HG02885 (cell line): Measurements from ENCODE around the gene RING1.
"Not testable (repeated sequence)": the region's sequence is repeated elsewhere in the genome, so short reads cannot be mapped to it uniquely, and the experiment has no call there.

ENCODE experiments used
- ATAC-seq: cut with Tn5 transposase; IDR thresholded peaks from one replicate; pipeline ENCODE4 v1.9.1; 2021; ENCODE audit warnings: mild to moderate bottlenecking; ENCODE audit not compliant: unreplicated experiment, poor library complexity

Gene RING1

DNA sequence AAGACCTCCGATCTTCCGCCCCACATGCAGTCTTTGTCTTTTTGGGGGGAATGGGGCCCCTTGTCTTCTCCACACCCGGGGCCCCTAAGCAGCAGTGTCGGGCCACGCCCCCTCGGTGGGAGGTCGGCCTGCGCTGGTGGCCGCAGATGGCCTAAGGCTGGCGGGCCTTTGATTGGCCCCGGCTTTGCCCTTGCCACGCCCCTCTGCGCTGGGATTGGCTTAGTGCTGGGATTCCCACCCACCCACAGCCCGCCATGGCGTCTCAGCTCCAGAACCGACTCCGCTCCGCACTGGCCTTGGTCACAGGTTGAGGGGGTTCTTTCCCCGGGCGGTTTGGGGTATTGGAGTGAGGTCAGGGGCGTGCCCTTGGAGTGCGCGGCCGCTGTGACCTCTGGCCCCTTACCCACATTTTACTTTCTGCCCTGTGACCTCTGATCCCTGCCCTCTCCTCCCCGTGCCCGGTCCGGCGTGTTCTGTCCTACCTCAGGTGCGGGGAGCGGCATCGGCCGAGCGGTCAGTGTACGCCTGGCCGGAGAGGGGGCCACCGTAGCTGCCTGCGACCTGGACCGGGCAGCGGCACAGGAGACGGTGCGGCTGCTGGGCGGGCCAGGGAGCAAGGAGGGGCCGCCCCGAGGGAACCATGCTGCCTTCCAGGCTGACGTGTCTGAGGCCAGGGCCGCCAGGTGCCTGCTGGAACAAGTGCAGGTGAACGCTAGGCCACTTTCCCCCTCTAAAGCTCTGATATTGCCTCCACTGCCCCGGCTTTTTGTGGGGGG lies 3.7 kb upstream of the RING1 start, which contains the start of gene HSD17B8:
Gene HSD17B8 (plus strand): TSS at position 241 of the 776 bp plus-strand sequence. CDS start 14 bp downstream, at position 255.
- peak; percentile 59 for ATAC-seq

DNA sequence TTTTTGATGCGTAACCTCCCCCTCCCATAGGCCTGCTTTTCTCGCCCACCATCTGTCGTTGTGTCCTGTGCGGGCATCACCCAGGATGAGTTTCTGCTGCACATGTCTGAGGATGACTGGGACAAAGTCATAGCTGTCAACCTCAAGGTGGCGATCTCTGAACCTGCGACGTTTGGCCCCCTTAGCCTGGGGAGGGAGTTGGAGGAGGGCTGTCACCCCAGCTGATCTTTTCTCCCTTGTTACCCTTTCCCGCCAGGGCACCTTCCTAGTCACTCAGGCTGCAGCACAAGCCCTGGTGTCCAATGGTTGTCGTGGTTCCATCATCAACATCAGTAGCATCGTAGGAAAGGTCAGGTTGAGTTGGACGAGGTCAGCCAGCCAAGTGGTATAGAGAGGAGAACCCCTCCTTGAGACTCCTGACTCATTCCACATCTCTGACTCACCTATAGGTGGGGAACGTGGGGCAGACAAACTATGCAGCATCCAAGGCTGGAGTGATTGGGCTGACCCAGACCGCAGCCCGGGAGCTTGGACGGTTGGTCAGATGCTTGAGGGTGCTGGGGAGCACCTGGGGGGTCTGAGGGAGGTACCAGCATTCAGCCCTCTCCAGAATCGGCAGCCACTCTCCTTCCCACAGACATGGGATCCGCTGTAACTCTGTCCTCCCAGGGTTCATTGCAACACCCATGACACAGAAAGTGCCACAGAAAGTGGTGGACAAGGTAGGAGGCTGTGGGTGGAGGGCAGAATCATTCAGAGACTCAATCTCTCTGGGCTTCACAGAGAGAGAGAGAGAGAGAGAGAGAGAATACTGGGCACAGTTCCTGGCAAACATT lies 2.9 kb upstream of the RING1 start:
- no peak for ATAC-seq

DNA sequence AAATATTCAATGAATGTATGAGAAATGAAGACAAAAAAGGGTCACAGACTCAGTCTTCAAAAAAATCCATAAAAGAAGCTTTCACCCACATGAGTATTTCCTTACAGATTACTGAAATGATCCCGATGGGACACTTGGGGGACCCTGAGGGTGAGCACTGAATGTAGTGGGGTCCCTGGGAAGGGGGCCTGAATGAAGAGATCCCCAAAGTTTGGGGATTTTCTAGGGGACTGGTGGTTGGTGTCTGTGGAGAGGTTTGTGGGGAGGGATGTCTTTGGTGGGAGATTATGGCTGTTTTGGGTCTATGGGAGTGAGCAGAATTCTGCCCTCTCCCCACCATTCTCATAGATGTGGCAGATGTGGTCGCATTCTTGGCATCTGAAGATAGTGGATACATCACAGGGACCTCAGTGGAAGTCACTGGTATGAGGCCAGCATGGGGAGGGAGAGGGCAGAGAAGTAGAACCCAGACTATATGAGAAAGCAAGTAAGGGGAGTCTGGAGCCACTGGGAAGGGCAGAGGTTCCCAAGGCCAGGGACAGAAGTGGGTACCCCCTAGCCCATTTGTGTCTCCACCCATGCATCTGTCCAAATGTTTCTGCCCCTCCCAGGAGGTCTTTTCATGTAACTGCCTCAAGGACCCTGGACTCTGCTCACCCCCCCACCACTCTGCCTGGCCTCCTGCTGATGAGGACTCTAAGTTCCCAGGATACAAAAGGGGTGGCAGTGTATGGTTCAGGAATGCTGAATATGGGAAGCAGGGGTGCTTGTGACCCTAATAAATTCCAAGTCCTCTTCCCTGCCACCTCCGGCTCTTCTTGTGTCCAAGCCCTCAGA lies 2.1 kb upstream of the RING1 start:
- ATAC-seq: no peak

DNA sequence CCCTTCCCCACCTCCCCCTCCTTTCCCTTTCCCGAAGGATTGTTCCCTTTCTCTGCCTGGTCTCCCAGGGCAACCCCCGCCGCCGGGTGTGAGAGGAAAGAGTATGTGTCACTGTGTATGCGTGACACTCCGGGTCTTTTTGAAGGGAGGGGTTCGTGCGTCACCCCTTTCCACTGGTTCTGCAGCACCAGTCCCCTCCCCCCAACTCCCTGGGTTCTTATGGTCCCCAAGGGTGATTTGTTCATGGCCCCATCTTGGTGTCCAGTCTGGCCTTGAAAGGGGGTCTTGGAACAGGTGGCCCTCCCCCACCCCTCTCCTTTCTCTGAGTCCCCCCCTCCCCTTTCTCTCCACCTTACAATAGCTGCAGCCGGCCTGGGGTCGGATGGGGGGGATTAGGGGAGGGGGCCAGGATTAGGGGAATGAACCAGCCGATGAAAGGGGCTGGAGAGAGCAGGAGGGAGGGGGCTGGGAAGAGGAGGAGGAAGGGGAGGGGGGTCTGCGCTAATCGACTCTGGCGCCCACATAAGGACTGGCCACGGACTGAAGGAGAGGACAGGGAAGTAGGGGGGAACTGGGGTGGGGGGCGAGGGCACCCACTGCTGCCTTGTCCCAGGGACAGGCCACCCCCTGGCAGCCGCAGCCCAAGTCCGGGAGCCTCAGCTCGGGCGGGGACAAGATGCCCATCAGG lies 1.3 kb upstream of the RING1 start:
- ATAC-seq: no peak

- ATAC-seq: no peak
Measured at GRCh38 chr6:33207552-33208090, 679 bp upstream of the RING1 start.

GRCh38 chr6:33209856-33210255 lies 1.6 kb downstream of the RING1 start:
- no peak for ATAC-seq

DNA sequence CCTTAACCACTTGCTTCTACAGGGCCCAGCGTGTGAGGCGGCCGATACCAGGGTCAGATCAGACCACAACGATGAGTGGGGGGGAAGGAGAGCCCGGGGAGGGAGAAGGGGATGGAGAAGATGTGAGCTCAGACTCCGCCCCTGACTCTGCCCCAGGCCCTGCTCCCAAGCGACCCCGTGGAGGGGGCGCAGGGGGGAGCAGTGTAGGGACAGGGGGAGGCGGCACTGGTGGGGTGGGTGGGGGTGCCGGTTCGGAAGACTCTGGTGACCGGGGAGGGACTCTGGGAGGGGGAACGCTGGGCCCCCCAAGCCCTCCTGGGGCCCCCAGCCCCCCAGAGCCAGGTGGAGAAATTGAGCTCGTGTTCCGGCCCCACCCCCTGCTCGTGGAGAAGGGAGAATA lies 2.8 kb downstream of the RING1 start:
- no peak for ATAC-seq

GRCh38 chr6:33211666-33212422 lies 3.5 kb downstream of the RING1 start:
- ATAC-seq: no peak

DNA sequence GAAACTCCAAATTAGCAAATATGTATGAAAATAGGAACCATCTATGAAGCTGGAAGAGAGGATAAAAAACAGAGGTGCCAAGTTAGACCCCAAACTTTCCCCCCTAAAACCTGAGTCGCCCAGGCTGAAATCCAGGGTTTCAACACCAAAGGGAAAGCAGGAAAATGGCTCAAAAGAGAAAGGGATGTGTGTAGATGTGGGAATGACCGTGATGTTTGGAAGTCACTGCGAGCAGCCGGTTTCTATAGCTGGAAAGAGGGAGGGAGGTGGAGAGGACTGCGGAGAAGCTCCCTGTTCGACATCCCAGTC lies 4.5 kb downstream of the RING1 start:
- ATAC-seq: no peak

GRCh38 chr6:33213166-33213988 lies 5.1 kb downstream of the RING1 start:
- ATAC-seq: no peak

DNA sequence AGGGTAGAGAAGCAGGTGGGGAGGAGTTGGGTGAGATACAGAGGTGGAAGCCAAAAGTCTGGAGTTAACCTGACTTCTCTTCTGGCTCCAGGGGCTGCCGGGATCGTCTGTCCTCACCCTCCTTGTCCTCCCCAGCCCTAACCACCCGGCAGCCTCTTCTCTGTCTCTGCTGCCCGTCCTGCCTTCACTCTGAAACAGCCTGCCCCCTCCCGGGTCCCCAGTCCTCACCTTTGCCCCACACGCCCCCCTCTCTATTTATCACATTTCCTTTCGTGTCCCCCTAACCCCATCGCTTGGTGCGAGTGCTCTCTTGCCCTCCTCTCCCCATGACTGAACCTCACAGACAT lies 5.7 kb downstream of the RING1 start:
- ATAC-seq: no peak

DNA sequence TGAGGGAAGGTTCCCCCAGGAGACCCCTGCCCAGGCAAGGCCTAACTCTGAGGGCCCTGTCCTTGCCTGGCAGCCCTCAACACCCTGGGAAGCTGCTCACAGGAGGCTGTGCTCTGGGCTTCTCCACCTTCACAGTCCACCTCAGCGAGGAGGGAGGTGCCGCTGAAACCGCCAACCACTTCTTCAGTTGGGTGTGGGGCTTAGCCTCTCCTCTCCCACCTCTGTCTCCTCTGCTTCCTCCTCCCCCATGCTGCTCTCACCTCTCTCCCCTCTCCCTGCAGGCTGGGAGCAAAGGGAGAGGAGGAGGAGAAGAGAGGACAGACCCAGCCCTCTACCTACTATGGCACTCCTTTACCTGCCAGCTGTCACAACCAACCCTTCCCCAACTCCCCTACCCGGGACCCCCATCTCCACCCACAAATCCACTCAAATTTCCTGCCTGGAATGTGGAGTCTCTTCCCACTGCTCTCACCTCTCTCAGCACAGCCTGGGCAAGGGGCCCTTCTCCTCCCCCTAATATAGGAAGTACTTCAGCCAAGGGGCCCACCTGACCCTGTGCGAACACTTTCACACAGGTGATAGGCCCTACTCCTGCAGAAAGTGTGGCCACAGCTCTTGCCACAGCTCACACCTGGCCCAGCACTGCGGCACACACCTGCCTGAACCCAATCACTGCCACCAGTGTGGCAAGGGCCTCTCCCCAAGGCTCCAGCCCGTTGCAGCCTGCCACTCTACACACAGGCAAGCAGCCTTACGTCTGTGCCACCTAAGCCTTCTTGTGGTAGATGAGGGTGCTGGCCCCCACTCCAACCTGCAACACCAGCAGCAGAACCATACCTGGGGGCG lies 7.2 kb downstream of the RING1 start:
- no peak for ATAC-seq

DNA sequence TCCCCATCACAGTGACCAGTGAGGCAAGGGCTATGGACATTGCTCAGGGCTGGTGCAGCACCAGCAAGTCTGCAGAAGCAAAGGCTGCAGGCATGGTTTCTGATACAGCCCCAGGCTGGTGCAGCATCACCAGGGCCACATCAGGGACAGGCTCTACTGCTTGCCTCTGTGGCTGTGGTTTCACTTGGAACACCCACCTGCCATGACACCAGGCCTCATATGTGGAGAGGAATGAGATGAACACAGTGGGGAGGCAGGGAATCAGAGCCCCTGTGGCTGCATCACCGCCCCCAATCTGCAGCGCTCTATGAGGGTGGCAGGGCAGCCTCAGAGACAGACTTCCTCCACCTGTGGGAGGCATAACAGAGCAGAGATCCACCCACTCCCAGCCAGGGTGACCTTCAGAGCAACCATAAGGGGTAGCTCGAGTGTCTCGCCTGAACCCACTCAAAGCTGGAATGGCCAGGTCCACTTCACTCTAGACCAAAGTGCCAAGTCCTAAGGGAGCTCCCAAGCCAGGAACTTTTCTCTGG lies 7.9 kb downstream of the RING1 start:
- ATAC-seq: no peak

DNA sequence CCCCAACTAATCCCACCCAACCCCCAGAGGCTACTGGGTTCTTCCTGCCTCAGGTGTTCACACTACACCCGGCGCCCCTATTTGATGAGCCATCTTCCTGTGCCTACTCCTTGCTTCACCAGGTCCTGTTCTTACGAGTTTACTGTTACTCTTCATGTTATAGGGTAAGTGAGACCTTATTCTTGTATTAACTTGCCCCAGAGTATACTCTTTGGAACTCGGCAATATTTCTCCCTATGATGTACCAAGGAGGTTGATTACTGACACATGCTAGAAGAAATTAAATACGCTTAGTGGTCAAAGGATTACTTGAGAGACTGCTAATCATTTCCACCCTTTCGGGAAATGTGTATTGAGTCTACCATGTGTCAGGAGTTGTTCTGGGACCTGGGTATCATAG lies 8.9 kb downstream of the RING1 start:
- ATAC-seq: no peak

GRCh38 chr6:33217681-33218080 lies 9.4 kb downstream of the RING1 start:
- no peak for ATAC-seq

DNA sequence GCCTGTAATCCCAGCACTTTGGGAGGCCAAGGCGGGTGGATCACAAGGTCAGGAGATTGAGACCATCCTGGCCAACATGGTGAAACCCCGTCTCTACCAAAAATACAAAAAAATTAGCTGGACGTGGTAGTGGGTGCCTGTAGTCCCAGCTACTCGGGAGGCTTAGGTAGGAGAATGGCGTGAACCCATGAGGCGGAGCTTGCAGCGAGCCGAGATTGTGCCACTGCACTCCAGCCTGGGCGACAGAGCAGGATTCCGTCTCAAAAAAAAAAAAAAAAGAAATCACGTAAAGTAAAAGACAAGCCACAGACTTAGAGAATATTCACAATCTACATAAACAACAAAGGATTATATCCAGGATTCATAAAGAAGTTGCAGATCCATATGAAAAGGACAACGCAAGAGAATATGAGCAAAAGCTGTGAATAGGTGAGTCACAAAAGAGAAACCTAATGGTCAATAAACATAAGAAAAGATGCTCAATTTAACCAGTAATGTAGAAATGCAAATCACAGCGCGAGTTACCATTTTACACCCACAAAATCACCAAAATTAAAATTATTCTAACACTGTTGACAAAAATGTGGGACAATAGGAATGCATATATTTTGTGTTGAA lies 18.3 kb downstream of the RING1 start:
- not testable (repeated sequence) for ATAC-seq

DNA sequence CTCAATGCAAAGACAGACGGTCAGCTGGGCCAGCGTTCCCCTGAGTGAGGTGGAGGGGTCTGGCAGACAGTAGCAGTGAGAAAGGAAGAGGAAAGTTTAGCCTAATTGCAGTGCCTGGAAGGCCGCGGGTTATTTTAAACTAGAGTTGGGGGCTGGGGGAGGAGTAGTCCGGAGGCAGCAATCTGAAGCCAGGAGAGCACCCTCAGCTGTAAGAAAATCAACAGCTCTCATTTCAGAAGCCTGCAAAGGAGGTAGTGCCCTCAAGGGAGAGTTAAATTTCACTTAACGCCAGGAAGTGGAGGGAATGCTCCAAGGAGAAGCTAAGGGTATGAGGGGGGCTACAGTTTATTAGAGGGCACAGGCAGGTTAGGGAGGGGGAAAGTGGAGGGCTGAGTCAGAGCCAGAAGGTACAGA lies 26.9 kb downstream of the RING1 start:
- ATAC-seq: no peak
